B cell (primary cell): Measurements from ENCODE around the gene GZMB. TPM values are rescaled to one million over a fixed set of nuclear protein-coding genes. Genes with fewer than 3 reads are reported as not detected.

Experiments
- ATAC-seq: fragments of 200-7000 bp; cut with Tn5 transposase; one replicate; pipeline ENCODE4 v1.10.0; 2021; ENCODE audit warnings: low read depth, mild to moderate bottlenecking, moderate number of reproducible peaks, moderate library complexity
- CTCF ChIA-PET: fragments of 350-600 bp; sonication (Branson Sonifier 250); formaldehyde crosslinking; loops from one replicate; lab custom pipeline; 2021; ENCODE audit warnings: antibody characterized with exemption, inconsistent platforms; lab: Charles Lee
- POLR2A ChIA-PET: fragments of 350-600 bp; sonication (Branson Sonifier 250); formaldehyde crosslinking; loops from one replicate; lab custom pipeline; 2021; ENCODE audit warnings: antibody characterized with exemption; lab: Charles Lee
- DNase-seq: peaks from one replicate; pipeline ENCODE4 v3.0.0; 2013
- H2AFZ ChIP-seq: 2 replicates; pipeline ENCODE4 v1.6.1; 2012; ENCODE audit warnings: mild to moderate bottlenecking, low read depth, low read length; ENCODE audit not compliant: insufficient read depth, poor library complexity, severe bottlenecking
- H3K27ac ChIP-seq, 2 donors: 1 replicate in 1 of 2; 2 replicates in 1 of 2; pipeline ENCODE4 v1.5.1; 2012 to 2013; ENCODE audit warnings: low read length in 2 of 2, mild to moderate bottlenecking in 2 of 2, moderate library complexity in 1 of 2
- H3K27me3 ChIP-seq, 4 experiments: fragments of 200-600 bp in 1 of 4; sonication (generic) in 1 of 4; replicated peaks in 1 of 4; 1 replicate in 2 of 4; 2 replicates in 2 of 4; pipeline versions ENCODE4 v1.6.1 to v1.7.0; 2013 to 2016; ENCODE audit warnings: low read length in 3 of 4, mild to moderate bottlenecking in 2 of 4, mixed read lengths in 1 of 4, moderate library complexity in 1 of 4; ENCODE audit not compliant: insufficient read depth in 4 of 4, control insufficient read depth in 3 of 4; ENCODE audit errors: control extremely low read depth in 1 of 4
- H3K36me3 ChIP-seq, 2 experiments: replicated peaks in 1 of 2; 1 replicate in 1 of 2; 2 replicates in 1 of 2; pipeline versions ENCODE4 v1.6.1 to v1.7.1; 2013; ENCODE audit warnings: low read length in 1 of 2; ENCODE audit not compliant: insufficient read depth in 2 of 2, control insufficient read depth in 1 of 2; ENCODE audit errors: control extremely low read depth in 1 of 2, extremely low read depth in 1 of 2
- H3K4me1 ChIP-seq, 2 donors: fragments of 200-600 bp in 1 of 2; sonication (generic) in 1 of 2; 1 replicate in 1 of 2; 2 replicates in 1 of 2; pipeline versions ENCODE4 v1.5.1 to v1.6.1; 2013 to 2017; ENCODE audit warnings: low read length in 2 of 2; ENCODE audit not compliant: control insufficient read depth in 2 of 2, insufficient read depth in 2 of 2
- H3K4me2 ChIP-seq: replicated peaks from 2 replicates; pipeline ENCODE3; 2012; ENCODE audit warnings: mild to moderate bottlenecking, low read depth, low read length; ENCODE audit not compliant: poor library complexity, severe bottlenecking
- H3K4me3 ChIP-seq, 5 experiments: fragments of 200-600 bp in 1 of 5; sonication (generic) in 1 of 5; 1 replicate in 3 of 5; 2 replicates in 2 of 5; pipeline versions ENCODE4 v1.5.1 to v1.7.0; 2011 to 2016; ENCODE audit warnings: low read length in 4 of 5, mild to moderate bottlenecking in 4 of 5, low read depth in 2 of 5, control low read depth in 1 of 5, moderate library complexity in 1 of 5; ENCODE audit not compliant: insufficient read depth in 1 of 5; ENCODE audit errors: control extremely low read depth in 1 of 5, extremely low read depth in 1 of 5
- H3K79me2 ChIP-seq: fragments of 200-600 bp; sonication (generic); one replicate; pipeline ENCODE4 v1.6.0; 2016; ENCODE audit warnings: low read length; ENCODE audit not compliant: control insufficient read depth, insufficient read depth
- H3K9ac ChIP-seq: fragments of 200-600 bp; sonication (generic); 2 replicates; pipeline ENCODE4 v1.6.1; 2017; ENCODE audit warnings: mild to moderate bottlenecking, low read length, moderate library complexity
- H3K9me3 ChIP-seq, 3 donors: one replicate each; pipeline versions ENCODE4 v1.6.1 to v1.7.1; 2013; ENCODE audit warnings: low read length in 2 of 3; ENCODE audit not compliant: control insufficient read depth in 2 of 3, insufficient read depth in 1 of 3; ENCODE audit errors: control extremely low read depth in 1 of 3
- H4K20me1 ChIP-seq: 2 replicates; pipeline ENCODE4 v1.6.0; 2012; ENCODE audit warnings: mild to moderate bottlenecking, low read length; ENCODE audit not compliant: insufficient read depth, control insufficient read depth, poor library complexity, severe bottlenecking
- H3K27ac Mint-ChIP-seq: one replicate; pipeline ENCODE4 v1.8.0; 2021; ENCODE audit warnings: mixed read lengths
- H3K27me3 Mint-ChIP-seq: one replicate; pipeline ENCODE4 v1.8.0; 2021; ENCODE audit warnings: mixed read lengths
- H3K4me1 Mint-ChIP-seq: one replicate; pipeline ENCODE4 v1.8.0; 2021; ENCODE audit warnings: mixed read lengths
- H3K4me3 Mint-ChIP-seq: one replicate; pipeline ENCODE4 v1.8.0; 2021; ENCODE audit warnings: mixed read lengths
- H3K9me3 Mint-ChIP-seq: one replicate; pipeline ENCODE4 v1.8.0; 2022; ENCODE audit warnings: mixed read lengths; ENCODE audit not compliant: insufficient read depth
- EZH2 ChIP-seq: IDR thresholded peaks from 2 replicates; pipeline ENCODE4 v1.6.1; 2012; ENCODE audit warnings: borderline replicate concordance, low read depth, mild to moderate bottlenecking, moderate library complexity, low read length; ENCODE audit not compliant: insufficient read depth, poor library complexity, severe bottlenecking
- WGBS: methylation state at CpG from one replicate; pipeline ENCODE4 v1.1.5; 2013; ENCODE audit warnings: missing lambda C conversion rate; ENCODE audit not compliant: insufficient coverage; 5-methylcytosine and 5-hydroxymethylcytosine counted together
- intact Hi-C: fragments of 100-400 bp; cut with micrococcal nuclease; formaldehyde crosslinking; loops from one replicate; pipeline ENCODE4 v1.10.0; 2022
- polyA plus RNA-seq: library from polyadenylated mRNA; depleted of rRNA; stranded (reverse); fragments of >200 nt; gene quantifications from 2 replicates; pipeline ENCODE4 v1.2.3, GENCODE V29; 2012
- total RNA-seq, 2 donors: library from RNA; stranded (reverse); fragments of 120-200 nt in 1 of 2; gene quantifications; 1 replicate in 1 of 2; 2 replicates in 1 of 2; pipeline versions ENCODE4 v1.2.3 to v1.2.4, GENCODE V29; 2013 to 2022
- TF ChIP-seq, protein P1 (sequence below): fragments of 200-600 bp; IDR thresholded peaks from one replicate; pipeline ENCODE4 v1.8.0; 2022; ENCODE audit warnings: antibody characterized with exemption, mild to moderate bottlenecking

Gene GZMB
- total and polyA plus RNA-seq, 2 donors (not counting 1 experiment from before 2014, with no cell fraction given) = 0.88 to 1.5 TPM

DNA sequence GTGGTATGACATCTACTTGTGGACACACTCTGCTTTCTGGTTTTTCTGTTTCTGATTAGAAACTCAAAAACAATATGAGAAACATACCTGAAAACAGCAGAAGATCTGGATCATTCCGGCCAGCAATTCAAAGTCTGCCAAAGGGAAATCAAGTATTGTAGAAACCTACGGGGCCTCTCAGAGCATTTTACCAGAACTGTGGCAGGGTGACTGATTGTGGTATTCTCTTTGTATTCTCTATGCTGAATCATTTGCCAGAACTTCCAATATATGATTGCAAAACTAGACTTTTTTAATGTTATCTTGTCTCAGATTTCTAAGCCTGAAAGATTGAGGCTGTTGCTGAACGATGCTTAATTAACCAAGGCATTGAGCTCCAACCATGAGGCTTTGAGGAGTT is 5.9 kb upstream of the GZMB start:
- Histone ChIP-seq H3K9ac (no peak overlapping the region), H3K4me1 (no peaks in the 10 kb centered on the region), H3K27me3 (no peaks in the 10 kb centered on the region), H4K20me1 (no peaks in the 10 kb centered on the region), H2AFZ (no peak overlapping the region), H3K4me2 (no peak overlapping the region), H3K36me3 (no peaks in the 10 kb centered on the region), H3K79me2 (no peaks in the 10 kb centered on the region), H3K27ac (no peak overlapping the region), H3K4me3 (no peak overlapping the region), H3K9me3 (peaks cover 0 to 6% (median 0%) of the 10 kb centered on the region in 3 donors)
- Mint-ChIP-seq H3K4me1 (peaks cover 9% of the 10 kb centered on the region), H3K27ac (no peak overlapping the region), H3K27me3 (peaks cover 3% of the 10 kb centered on the region), H3K9me3 (no peaks in the 10 kb centered on the region), H3K4me3 (no peak overlapping the region)
- ChIA-PET CTCF (interaction anchor here (1.1 to 1.2 kb wide), 2 partner anchors 10 to 36 kb away, joined by 3 to 4 read pairs; no protein-coding TSS in a partner anchor), POLR2A (no interaction called here)
- ATAC-seq (no peak), DNase-seq (no peak)
- WGBS = no CpG with 5 or more reads among the region's 3 CpGs
- intact Hi-C loops = no loop called here
- TF ChIP-seq, protein P1, sequence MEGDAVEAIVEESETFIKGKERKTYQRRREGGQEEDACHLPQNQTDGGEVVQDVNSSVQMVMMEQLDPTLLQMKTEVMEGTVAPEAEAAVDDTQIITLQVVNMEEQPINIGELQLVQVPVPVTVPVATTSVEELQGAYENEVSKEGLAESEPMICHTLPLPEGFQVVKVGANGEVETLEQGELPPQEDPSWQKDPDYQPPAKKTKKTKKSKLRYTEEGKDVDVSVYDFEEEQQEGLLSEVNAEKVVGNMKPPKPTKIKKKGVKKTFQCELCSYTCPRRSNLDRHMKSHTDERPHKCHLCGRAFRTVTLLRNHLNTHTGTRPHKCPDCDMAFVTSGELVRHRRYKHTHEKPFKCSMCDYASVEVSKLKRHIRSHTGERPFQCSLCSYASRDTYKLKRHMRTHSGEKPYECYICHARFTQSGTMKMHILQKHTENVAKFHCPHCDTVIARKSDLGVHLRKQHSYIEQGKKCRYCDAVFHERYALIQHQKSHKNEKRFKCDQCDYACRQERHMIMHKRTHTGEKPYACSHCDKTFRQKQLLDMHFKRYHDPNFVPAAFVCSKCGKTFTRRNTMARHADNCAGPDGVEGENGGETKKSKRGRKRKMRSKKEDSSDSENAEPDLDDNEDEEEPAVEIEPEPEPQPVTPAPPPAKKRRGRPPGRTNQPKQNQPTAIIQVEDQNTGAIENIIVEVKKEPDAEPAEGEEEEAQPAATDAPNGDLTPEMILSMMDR = no peak
- TF ChIP-seq EZH2 = no peak

DNA sequence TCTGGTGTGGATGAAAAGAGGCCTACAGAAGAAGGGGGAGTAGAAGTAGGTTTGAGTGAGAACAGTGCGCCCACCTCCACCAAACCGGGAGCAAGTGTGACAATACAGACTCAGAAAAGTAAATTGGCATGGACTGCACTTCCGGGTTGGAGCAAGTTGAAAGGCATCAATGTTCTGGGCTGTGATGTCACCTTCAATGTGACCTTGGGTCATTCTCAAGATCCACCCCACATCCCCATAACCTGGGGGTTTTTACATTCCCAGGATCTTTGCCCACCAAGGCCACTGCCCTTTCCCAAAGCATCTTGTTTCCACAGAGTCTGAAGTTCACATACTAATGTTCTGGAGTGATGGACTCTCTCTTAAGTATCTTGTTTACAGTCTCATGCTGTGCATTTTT is 5.3 kb upstream of the GZMB start:
- H3K4me2 ChIP-seq = no peak overlapping the region
- no peaks in the 10 kb centered on the region for H3K36me3 ChIP-seq
- DNase-seq (no peak), ATAC-seq (no peak)
- intact Hi-C loops = no loop called here
- no peaks in the 10 kb centered on the region for H4K20me1 ChIP-seq
- WGBS = 100% methylated on average over 2 of the region's 3 CpGs
- no peak overlapping the region for H3K27ac ChIP-seq
- POLR2A ChIA-PET = no interaction called here
- H3K4me1 ChIP-seq = no peaks in the 10 kb centered on the region
- H3K4me3 ChIP-seq = no peak overlapping the region
- no peaks in the 10 kb centered on the region for H3K9me3 Mint-ChIP-seq
- no peak overlapping the region for H3K4me3 Mint-ChIP-seq
- no peak for TF ChIP-seq EZH2
- TF ChIP-seq, protein P1 = no peak
- H3K79me2 ChIP-seq = no peaks in the 10 kb centered on the region
- H3K9ac ChIP-seq = no peak overlapping the region
- peaks cover 3% of the 10 kb centered on the region for H3K27me3 Mint-ChIP-seq
- H3K27ac Mint-ChIP-seq = no peak overlapping the region
- H3K9me3 ChIP-seq = peaks cover 0 to 6% (median 0%) of the 10 kb centered on the region in 3 donors
- CTCF ChIA-PET = no interaction called here
- H3K27me3 ChIP-seq = no peaks in the 10 kb centered on the region
- H3K4me1 Mint-ChIP-seq = peaks cover 3% of the 10 kb centered on the region
- H2AFZ ChIP-seq = no peak overlapping the region
